ENCODE data around the gene TSKS. TPM values are rescaled to one million over a fixed set of nuclear protein-coding genes. Genes with fewer than 3 reads are reported as not detected.

Gene TSKS
- total RNA-seq, 1 donor from 2014 or later, result not detected

DNA sequence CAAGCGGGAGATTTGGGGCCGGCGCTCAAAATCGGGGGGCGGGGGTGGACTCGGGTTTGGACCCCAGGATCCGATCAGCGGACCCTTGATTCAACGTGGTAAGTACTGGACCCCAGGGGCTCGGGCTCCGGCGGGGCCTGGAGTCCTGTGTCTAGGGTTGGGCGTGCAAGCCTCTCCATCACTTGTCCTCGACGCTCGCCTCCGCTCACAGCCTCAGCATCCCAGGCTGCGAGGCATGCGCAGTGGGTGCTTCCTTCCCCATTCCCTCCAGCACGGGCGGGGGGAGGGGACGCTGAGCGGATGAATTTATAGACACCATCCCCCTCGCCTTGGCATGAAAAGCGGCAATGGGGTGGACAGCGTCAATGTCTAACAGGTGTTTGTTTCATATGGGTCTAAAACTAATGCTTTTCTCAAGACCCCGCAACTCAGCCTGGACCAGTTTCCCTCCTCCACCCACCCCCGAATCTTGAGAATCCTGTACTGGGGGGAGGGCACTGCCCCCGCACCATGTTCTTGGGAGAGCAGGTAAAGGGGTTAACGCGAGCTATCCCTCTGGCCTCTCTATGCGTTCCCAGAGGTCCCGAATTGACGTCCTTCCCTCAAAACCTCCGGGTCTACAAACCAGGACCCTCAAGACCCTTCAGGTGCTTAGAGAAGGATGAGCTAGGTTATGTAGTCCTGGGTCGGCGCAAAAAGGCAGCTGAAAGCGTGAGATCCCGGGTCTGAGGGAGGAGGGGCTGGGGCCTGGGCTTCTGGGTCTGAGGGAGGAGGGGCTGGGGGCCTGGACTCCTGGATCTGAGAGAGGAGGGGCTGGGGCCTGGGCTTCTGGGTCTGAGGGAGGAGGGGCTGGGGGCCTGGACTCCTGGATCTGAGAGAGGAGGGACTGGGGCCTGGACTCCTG lies 71.6 kb downstream of the TSKS start:
- Mint-ChIP-seq H3K9me3 (no peaks in the 10 kb centered on the region), H3K36me3 (peaks cover 3% of the 10 kb centered on the region), H3K27ac (peak overlapping the region; percentile 87), H3K27me3 (peaks cover 9% of the 10 kb centered on the region), H3K4me3 (peak overlapping the region; percentile 92), H3K4me1 (ENCODE audit: unreplicated experiment) (peaks cover 20% of the 10 kb centered on the region)
- TF ChIP-seq, protein P1, sequence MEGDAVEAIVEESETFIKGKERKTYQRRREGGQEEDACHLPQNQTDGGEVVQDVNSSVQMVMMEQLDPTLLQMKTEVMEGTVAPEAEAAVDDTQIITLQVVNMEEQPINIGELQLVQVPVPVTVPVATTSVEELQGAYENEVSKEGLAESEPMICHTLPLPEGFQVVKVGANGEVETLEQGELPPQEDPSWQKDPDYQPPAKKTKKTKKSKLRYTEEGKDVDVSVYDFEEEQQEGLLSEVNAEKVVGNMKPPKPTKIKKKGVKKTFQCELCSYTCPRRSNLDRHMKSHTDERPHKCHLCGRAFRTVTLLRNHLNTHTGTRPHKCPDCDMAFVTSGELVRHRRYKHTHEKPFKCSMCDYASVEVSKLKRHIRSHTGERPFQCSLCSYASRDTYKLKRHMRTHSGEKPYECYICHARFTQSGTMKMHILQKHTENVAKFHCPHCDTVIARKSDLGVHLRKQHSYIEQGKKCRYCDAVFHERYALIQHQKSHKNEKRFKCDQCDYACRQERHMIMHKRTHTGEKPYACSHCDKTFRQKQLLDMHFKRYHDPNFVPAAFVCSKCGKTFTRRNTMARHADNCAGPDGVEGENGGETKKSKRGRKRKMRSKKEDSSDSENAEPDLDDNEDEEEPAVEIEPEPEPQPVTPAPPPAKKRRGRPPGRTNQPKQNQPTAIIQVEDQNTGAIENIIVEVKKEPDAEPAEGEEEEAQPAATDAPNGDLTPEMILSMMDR (conservative IDR thresholded peaks at IDR 0.05), result no peak
- peak; percentile 85 for DNase-seq (ENCODE audit: extremely low spot score, unreplicated experiment)

DNA sequence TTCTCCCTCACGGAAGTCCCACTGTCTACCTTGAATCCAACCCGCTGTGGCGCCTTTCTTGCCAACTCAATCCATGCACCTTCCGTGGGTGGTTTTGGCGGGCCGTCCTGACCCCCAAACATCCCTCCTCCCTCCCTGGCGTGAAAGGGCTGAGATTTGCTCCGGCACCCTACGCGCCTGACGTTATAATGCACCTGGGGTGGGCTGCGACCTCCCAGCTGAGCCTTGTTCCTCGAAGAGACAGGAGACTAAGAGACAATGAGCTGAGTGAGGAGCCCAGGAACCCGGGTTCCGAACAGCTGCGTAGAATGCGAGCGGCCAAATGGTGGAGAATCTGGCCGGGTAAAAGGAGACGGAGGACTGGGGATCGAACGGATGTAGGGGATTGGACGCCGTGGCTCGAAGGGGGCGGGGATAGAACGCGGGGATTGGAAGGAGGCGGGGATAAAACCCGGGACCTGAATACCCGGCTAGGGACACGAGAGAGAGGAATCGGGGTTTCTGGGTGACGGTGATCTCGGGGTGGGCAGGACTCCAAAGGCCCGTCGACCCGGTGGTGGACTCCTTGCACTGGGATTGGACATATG lies 72.4 kb downstream of the TSKS start, which contains the start of gene CPT1C:
TSS of gene CPT1C (plus strand) at position 461 of the 587 bp plus-strand sequence. CDS start 1,137 bp downstream, outside the sequence.
- peaks cover 20% of the 10 kb centered on the region for H3K4me1 Mint-ChIP-seq (ENCODE audit: unreplicated experiment)
- H3K4me3 Mint-ChIP-seq, result peak within 1 kb of the TSS; percentile 92

DNA sequence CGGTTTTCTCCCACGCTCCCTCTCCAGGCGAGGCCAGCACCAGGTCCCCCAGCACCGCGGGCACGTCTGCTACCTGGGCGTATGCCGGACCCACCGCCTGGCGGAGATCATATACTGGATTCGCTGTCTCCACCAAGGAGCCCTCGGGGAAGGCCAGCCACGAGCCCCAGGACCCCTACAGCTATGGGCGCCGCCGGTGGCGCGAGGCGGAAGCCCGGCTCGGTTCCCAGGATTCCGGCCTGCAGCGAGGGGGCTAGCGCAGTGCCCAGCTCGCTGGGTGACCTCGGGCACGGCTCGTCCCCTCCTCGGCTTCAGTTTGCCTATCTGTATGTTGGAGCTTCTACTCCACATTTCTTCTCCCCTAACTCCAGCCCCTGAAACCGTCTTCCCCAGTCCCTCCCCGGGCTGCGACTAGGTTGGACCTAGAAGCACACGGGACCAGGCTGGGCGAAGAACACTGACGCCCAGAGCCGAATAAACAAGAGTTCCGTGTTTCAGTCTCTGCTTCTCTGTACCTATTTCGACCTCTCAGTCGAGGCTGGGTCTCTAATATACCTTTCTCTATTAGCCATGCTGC lies 72.9 kb downstream of the TSKS start:
- Mint-ChIP-seq H3K4me3 (peak overlapping the region; percentile 92), H3K36me3 (peaks cover 6% of the 10 kb centered on the region), H3K27ac (peak overlapping the region; percentile 87), H3K4me1 (ENCODE audit: unreplicated experiment) (peaks cover 20% of the 10 kb centered on the region), H3K27me3 (peaks cover 9% of the 10 kb centered on the region), H3K9me3 (no peaks in the 10 kb centered on the region)
- DNase-seq (ENCODE audit: extremely low spot score, unreplicated experiment), result no peak
- TF ChIP-seq, protein P1 (conservative IDR thresholded peaks at IDR 0.05), result peak; percentile 16

More for the DNA sequence above, 72.4 kb downstream of the TSKS start, which contains the start of gene CPT1C:
- H3K36me3 Mint-ChIP-seq, result peaks cover 3% of the 10 kb centered on the region
- H3K9me3 Mint-ChIP-seq, result no peaks in the 10 kb centered on the region
- DNase-seq (ENCODE audit: extremely low spot score, unreplicated experiment), result peak; percentile 86
- TF ChIP-seq, protein P1 (conservative IDR thresholded peaks at IDR 0.05), result no peak
- peak within 1 kb of the TSS; percentile 87 for H3K27ac Mint-ChIP-seq
- H3K27me3 Mint-ChIP-seq, result peaks cover 9% of the 10 kb centered on the region

Small RNA genes within 50 kb of the gene (microRNA-seq; reads per million reads assigned to microRNA genes)
- gene MIR6799, result not detected

Other genes with a start within 250 kb of the TSKS start
- gene RCN3, start 235.3 kb downstream of the TSKS start, total RNA-seq (ENCODE audit: low replicate concordance), result 4.5 and 12.1 TPM in 2 replicates
- gene NOSIP, start 182.8 kb downstream of the TSKS start, total RNA-seq (ENCODE audit: low replicate concordance), result 56.3 and 62.0 TPM in 2 replicates
- gene PRRG2, start 182.0 kb downstream of the TSKS start, total RNA-seq (ENCODE audit: low replicate concordance), result 5.1 and 5.2 TPM in 2 replicates
- gene PRR12, start 172.1 kb downstream of the TSKS start, total RNA-seq (ENCODE audit: low replicate concordance), result 32.0 and 40.0 TPM in 2 replicates
- gene RRAS, start 123.2 kb downstream of the TSKS start, total RNA-seq (ENCODE audit: low replicate concordance), result 10.6 and 16.0 TPM in 2 replicates
- 75.0 and 78.1 TPM in 2 replicates for gene SCAF1, start 121.1 kb downstream of the TSKS start, total RNA-seq (ENCODE audit: low replicate concordance)
- gene IRF3, start 97.4 kb downstream of the TSKS start, total RNA-seq (ENCODE audit: low replicate concordance), result 81.4 and 86.6 TPM in 2 replicates
- 40.8 and 49.2 TPM in 2 replicates for gene BCL2L12, start 97.4 kb downstream of the TSKS start, total RNA-seq (ENCODE audit: low replicate concordance)
- 131 and 195 TPM in 2 replicates for gene PRMT1, start 86.0 kb downstream of the TSKS start, total RNA-seq (ENCODE audit: low replicate concordance)
- 1.7 and 3.2 TPM in 2 replicates for gene ADM5, start 73.7 kb downstream of the TSKS start, total RNA-seq (ENCODE audit: low replicate concordance)
- gene CPT1C, start 72.2 kb downstream of the TSKS start, total RNA-seq (ENCODE audit: low replicate concordance), result 7.8 and 65.0 TPM in 2 replicates
- gene AP2A1, start 3.7 kb upstream of the TSKS start, total RNA-seq (ENCODE audit: low replicate concordance), result 75.2 and 82.9 TPM in 2 replicates
- gene FUZ, start 50.0 kb upstream of the TSKS start, total RNA-seq (ENCODE audit: low replicate concordance), result 26.8 and 29.3 TPM in 2 replicates
- gene MED25, start 55.0 kb upstream of the TSKS start, total RNA-seq (ENCODE audit: low replicate concordance), result 88.5 and 88.9 TPM in 2 replicates
- 248 and 388 TPM in 2 replicates for gene PTOV1, start 87.9 kb upstream of the TSKS start, total RNA-seq (ENCODE audit: low replicate concordance)
- 72.3 and 125 TPM in 2 replicates for gene PNKP, start 104.3 kb upstream of the TSKS start, total RNA-seq (ENCODE audit: low replicate concordance)
- 35.8 and 40.1 TPM in 2 replicates for gene AKT1S1, start 114.0 kb upstream of the TSKS start, total RNA-seq (ENCODE audit: low replicate concordance)
- gene TBC1D17, start 114.4 kb upstream of the TSKS start, total RNA-seq (ENCODE audit: low replicate concordance), result 33.9 and 45.9 TPM in 2 replicates
- gene IL4I1, start 133.6 kb upstream of the TSKS start, total RNA-seq (ENCODE audit: low replicate concordance), result 0.58 and 0.74 TPM in 2 replicates
- 18.1 and 21.4 TPM in 2 replicates for gene ATF5, start 165.9 kb upstream of the TSKS start, total RNA-seq (ENCODE audit: low replicate concordance)
- 77.4 and 88.8 TPM in 2 replicates for gene NUP62, start 166.2 kb upstream of the TSKS start, total RNA-seq (ENCODE audit: low replicate concordance)
- 0.27 and 0.36 TPM in 2 replicates for gene SIGLEC11, start 197.9 kb upstream of the TSKS start, total RNA-seq (ENCODE audit: low replicate concordance)

Data from type B pancreatic cell (in vitro differentiated cells).